Activated T-cell treated with anti-CD3 and anti-CD28 coated beads, Interleukin-2, amount 50 U/mL, for 1 hour (primary cell): ENCODE results near the gene ZBTB20.

ENCODE experiments used
- DNase-seq: peaks from one replicate; pipeline ENCODE4 v3.0.0-alpha.2; 2020

ZBTB20 gene

DNA sequence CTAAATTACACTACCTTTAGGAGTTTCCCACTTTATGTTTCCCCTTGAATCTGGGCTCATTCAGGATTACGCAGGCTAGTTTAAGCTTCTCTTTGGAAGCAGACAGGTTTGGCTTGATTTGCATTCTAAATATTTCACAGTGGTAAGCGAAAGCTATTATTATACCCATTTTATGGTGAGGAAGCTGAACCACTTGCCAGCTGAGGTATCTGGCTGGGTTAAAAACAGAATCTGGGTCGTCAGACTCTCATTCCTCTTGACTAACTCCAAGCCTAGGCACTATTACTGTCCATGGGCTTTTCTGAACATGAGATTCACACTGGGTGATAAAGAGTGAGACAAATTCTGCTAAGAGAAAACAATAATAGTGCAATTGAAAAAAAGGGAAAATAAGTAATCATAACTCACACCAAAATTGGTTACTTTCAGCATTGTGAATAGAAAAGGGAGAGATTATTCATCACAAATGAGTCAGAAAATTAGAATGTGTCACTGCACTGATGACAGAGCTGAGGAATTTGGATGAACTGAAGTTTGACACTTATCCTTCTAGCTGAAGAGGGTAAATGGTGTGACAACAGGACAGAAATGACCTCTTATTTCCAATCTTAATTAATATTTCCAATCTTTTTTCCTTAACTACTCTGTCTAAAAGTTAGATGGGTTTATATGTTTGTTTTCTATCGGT is 642.0 kb downstream of the ZBTB20 start:
- DNase-seq, result no peak

GRCh38 chr3:114502204-114502603 is 644.9 kb downstream of the ZBTB20 start:
- DNase-seq, result no peak

DNA sequence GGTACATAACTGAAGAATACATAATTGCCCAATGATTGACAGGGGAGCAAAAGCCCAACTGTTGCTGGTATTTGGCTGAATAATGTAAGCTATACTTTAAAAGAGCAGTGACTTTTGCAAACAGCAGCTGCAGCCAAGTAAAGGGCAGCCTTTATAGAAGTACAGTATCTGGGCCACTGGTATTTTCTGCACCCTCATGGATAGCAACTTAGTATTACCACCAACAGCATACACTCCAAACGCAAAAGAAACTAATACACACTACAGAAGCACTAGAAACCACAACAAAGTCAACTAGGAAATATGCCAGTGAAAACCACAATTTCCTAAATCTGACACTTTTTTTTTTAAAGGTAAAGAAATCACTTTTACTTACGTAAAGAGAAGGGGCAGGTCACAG is 647.1 kb downstream of the ZBTB20 start:
- no peak for DNase-seq

GRCh38 chr3:114498539-114499370 is 648.3 kb downstream of the ZBTB20 start:
- no peak for DNase-seq

DNA sequence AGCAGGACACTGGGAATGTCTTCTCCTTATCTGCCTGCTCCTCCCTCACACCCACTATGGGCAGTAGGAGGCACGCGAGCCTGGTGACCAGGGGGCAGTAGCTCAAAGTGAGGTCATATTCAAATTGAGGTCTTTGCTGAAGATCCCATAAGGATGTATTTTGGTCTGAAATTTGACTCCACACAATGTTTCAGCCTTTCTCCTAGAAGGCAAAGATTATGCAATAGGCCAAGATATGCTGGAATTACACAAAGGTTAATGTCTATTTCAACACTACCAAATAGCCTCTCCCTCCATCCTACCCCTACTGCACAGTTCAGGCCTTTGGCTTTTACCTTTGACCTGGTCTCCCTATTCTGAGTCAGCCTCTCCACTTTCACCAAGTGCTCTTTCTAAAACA is 650.2 kb downstream of the ZBTB20 start:
- no peak for DNase-seq

- no peak for DNase-seq
Measured at GRCh38 chr3:114496466-114496865, 650.6 kb downstream of the ZBTB20 start.

DNA sequence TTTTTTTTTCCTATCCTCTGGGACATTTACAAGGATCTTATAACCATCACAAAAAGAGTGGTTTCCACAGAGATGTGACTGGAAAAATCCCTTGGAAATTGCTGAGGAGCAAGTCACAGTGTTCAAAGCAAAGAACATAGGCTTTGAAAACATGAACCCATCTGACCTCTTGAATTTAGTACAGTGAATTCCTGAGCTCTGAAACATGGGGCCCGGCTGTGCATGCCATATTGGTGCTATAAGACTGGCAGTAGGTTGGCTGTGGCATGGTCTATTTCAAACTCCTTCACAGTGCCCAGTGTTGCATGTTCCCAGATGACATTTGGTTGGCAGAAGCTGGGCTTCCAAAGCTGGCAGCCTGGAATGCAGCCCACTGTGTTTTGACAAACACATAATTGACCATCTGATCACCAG is 651.1 kb downstream of the ZBTB20 start:
- DNase-seq, result no peak

- no peak for DNase-seq
Measured at GRCh38 chr3:114494498-114494897, 652.6 kb downstream of the ZBTB20 start.

- no peak for DNase-seq
Measured at GRCh38 chr3:114490829-114491228, 656.3 kb downstream of the ZBTB20 start.

GRCh38 chr3:114487502-114487901 is 659.6 kb downstream of the ZBTB20 start:
- DNase-seq, result no peak

DNA sequence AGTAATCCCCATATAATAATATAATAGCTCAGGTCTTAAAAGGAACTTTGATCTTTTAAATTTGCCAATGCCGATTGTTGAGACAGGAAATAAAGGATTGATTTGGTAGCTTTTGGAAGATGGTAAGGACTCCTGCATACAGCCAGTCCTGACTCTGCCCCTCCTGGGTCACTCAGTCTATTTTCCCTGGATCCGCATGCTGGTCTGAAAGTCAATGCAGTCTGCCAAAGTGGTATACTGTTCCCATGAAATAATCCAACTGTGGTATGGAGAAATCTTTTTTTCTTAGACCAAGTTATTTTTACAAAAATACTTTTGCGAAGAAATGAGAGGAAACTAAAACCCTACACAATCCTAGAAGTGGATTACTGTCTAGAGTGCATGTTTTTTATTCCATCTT is 662.2 kb downstream of the ZBTB20 start:
- DNase-seq, result no peak

GRCh38 chr3:114481113-114481512 is 666.0 kb downstream of the ZBTB20 start:
- DNase-seq, result no peak

DNA sequence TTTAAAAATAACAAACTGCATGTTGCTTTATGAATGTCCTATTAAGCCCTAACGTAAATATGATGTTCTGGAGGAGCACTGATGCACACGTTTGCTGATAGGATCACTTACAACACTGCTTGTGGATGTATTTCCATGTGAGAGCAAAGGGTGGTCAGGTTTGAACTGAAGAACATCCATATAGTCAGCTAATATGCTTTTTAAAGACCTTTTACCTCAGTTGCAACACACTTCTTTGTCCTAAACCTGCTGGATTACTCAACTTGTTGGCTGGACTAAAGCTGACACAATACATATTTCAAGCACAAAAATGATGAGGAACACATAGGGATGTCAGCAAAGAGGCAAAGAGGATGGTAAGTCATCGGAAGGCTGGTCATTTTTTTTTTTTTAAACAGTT is 666.6 kb downstream of the ZBTB20 start:
- DNase-seq, result no peak

GRCh38 chr3:114478801-114479200 is 668.3 kb downstream of the ZBTB20 start:
- no peak for DNase-seq

DNA sequence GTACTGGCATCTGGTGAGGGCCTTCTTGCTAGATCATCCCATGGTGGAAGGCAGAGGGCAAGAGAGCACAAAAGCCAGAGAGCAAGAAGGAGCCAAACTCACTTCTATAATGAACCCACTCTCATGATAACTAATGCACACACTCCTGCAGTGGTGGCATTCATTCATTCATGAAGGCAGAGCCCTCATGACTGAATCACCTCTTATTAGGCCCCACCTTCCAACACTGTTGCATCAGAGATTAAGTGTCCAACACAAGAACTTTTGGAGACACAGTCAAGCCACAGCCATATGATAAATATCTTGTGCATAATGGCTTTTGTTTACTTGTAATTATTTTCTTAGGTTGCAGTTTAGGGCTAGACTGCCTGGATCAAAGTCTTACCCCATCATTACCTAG is 670.6 kb downstream of the ZBTB20 start:
- no peak for DNase-seq

- DNase-seq, result no peak
Measured at GRCh38 chr3:114471478-114471877, 675.6 kb downstream of the ZBTB20 start.

- DNase-seq, result no peak
Measured at GRCh38 chr3:114469070-114469469, 678.0 kb downstream of the ZBTB20 start.

GRCh38 chr3:114466816-114467215 is 680.3 kb downstream of the ZBTB20 start:
- no peak for DNase-seq

DNA sequence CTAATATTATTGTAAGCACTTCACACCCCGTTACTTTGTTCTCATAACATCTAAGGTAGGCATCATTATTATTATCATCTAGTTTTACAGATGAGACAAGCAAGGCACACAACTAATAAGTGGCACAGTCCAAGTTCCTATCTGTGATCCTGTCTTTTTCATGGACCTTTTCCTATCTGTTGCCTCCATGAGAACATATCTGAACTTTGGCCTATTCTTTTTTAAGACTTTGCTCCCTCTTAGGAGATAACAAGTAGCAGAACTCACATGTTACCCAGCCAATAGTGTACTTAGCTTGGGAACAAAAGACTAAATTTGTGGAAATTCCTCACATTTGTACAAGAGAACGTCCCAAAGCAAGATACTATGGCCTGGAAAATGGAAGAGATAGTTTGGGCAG is 680.8 kb downstream of the ZBTB20 start:
- DNase-seq, result no peak

- no peak for DNase-seq
Measured at GRCh38 chr3:114464548-114464947, 682.5 kb downstream of the ZBTB20 start.

- no peak for DNase-seq
Measured at GRCh38 chr3:114462750-114463149, 684.3 kb downstream of the ZBTB20 start.

DNA sequence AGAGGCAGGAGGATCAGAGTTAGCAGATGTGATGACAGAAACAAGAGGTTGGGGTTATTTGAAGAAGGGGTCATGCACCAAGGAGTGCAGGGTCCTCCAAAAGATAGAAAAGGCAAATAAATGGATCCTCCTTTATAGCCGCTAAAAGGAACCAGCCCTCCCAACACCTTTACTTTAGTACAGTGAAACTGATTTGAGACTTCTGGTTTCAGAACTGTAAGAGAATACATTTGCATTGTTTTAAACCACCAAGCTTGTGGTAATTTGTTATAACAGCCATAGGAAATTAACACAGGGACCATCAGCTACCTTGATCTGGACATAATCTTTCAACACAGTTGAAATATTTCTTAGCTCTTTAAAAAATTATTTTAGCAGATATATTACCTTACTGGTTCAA is 686.6 kb downstream of the ZBTB20 start:
- DNase-seq, result no peak

DNA sequence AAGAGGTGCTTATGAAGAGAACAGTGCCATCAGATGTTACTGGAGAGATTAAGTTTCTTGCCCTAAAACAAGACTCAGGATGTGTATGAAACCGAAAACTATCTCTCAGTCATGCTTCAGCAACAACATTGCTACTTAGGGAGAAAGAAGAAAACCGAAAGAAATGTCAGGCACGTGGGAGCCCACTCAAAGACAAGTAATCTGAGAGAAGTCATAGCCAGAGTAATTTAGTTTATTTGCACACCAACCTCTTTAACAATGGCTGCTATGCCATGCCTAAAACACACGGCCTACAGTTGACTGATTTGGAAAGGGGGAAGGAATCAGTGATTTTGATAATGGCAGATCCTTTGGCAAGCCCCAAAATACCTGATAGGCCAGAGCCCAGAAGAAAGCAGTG is 690.3 kb downstream of the ZBTB20 start:
- DNase-seq, result no peak

- no peak for DNase-seq
Measured at GRCh38 chr3:114455432-114455831, 691.7 kb downstream of the ZBTB20 start.
